HepG2 (cell line): ENCODE data around the gene TGM1. TPM values are rescaled to one million over a fixed set of nuclear protein-coding genes. Genes with fewer than 3 reads are reported as not detected.
A peak's percentile ranks its signal among the peaks of the same experiment; 100 is the strongest.

Experiments
- NFAT5 ChIP-seq: sonication (generic); formaldehyde crosslinking; IDR thresholded peaks from 2 replicates; pipeline ENCODE4 v1.4.0; 2020; ENCODE audit warnings: missing genetic modification reagents
- REST ChIP-seq, 2 experiments: IDR thresholded peaks; 2 replicates each; pipeline ENCODE4 v1.6.1; 2011 to 2012; ENCODE audit warnings: low read length in 2 of 2, borderline replicate concordance in 1 of 2, low read depth in 1 of 2, mild to moderate bottlenecking in 1 of 2, moderate library complexity in 1 of 2
- SP2 ChIP-seq: sonication (generic); formaldehyde crosslinking; IDR thresholded peaks from 2 replicates; pipeline ENCODE4 v1.5.1; 2020; ENCODE audit warnings: mild to moderate bottlenecking, missing genetic modification reagents
- TIGD3 ChIP-seq: sonication (generic); formaldehyde crosslinking; IDR thresholded peaks from 2 replicates; pipeline ENCODE4 v1.5.1; 2020; ENCODE audit warnings: mild to moderate bottlenecking, missing genetic modification reagents, borderline replicate concordance
- TOPORS ChIP-seq: sonication (generic); formaldehyde crosslinking; IDR thresholded peaks from 2 replicates; pipeline ENCODE4 v1.8.0; 2023; ENCODE audit warnings: mild to moderate bottlenecking, missing genetic modification reagents
- YEATS2 ChIP-seq: sonication (generic); formaldehyde crosslinking; IDR thresholded peaks from 2 replicates; pipeline ENCODE4 v1.4.0; 2020; ENCODE audit warnings: missing genetic modification reagents, borderline replicate concordance
- ZNF30 ChIP-seq: sonication (generic); formaldehyde crosslinking; IDR thresholded peaks from 2 replicates; pipeline ENCODE4 v1.5.0; 2020; ENCODE audit warnings: mild to moderate bottlenecking, missing genetic modification reagents
- ZNF337 ChIP-seq: sonication (generic); formaldehyde crosslinking; IDR thresholded peaks from 2 replicates; pipeline ENCODE4 v1.5.1; 2020; ENCODE audit warnings: missing genetic modification reagents, low read depth, mild to moderate bottlenecking, borderline replicate concordance
- ZNF614 ChIP-seq: IDR thresholded peaks from 2 replicates; pipeline ENCODE4 v1.6.1; 2018; ENCODE audit warnings: missing biosample characterization, missing genetic modification reagents, inconsistent platforms, borderline replicate concordance
- ZNF720 ChIP-seq: sonication (generic); formaldehyde crosslinking; IDR thresholded peaks from 2 replicates; pipeline ENCODE4 v1.4.0; 2020; ENCODE audit warnings: missing genetic modification reagents
- ZNF841 ChIP-seq: sonication (generic); formaldehyde crosslinking; IDR thresholded peaks from 2 replicates; pipeline ENCODE4 v1.8.1; 2023; ENCODE audit warnings: missing genetic modification reagents, borderline replicate concordance
- polyA plus RNA-seq, 8 experiments: library from polyadenylated mRNA; depleted of rRNA in 3 of 8; stranded (reverse) in 7 of 8; unstranded in 1 of 8; fragments of >200 nt; fragmentation: Illumina TruSeq in 4 of 8; extraction: Trizol in 4 of 8; gene quantifications; 2 replicates each; pipeline versions ENCODE4 v1.2.1 to v1.2.3, GENCODE V29; 2011 to 2016; ENCODE audit warnings: low read depth in 4 of 8, missing spikeins in 1 of 8, mixed read lengths in 1 of 8; ENCODE audit not compliant: insufficient read depth in 1 of 8
- total RNA-seq, 5 experiments: library from RNA; depleted of rRNA; stranded (reverse); fragments of >200 nt; fragmentation: Illumina TruSeq; extraction: Trizol; gene quantifications; 2 replicates each; pipeline ENCODE4 v1.2.3, GENCODE V29; 2016; ENCODE audit warnings: low read depth in 1 of 5
- TF ChIP-seq, protein P1 (sequence below): sonication (generic); formaldehyde crosslinking; IDR thresholded peaks from 2 replicates; pipeline ENCODE4 v1.4.0; 2020; ENCODE audit warnings: mild to moderate bottlenecking, missing genetic modification reagents
- TF ChIP-seq, protein P2 (sequence below): sonication (generic); formaldehyde crosslinking; IDR thresholded peaks from 2 replicates; pipeline ENCODE4 v1.5.0; 2020; ENCODE audit warnings: mild to moderate bottlenecking, missing genetic modification reagents

TGM1 gene
- total and polyA plus RNA-seq, 2 of the 13 experiments (the other 11 are each of a cell fraction or from before 2014, with no cell fraction given): 3.2 to 10.6 TPM

DNA sequence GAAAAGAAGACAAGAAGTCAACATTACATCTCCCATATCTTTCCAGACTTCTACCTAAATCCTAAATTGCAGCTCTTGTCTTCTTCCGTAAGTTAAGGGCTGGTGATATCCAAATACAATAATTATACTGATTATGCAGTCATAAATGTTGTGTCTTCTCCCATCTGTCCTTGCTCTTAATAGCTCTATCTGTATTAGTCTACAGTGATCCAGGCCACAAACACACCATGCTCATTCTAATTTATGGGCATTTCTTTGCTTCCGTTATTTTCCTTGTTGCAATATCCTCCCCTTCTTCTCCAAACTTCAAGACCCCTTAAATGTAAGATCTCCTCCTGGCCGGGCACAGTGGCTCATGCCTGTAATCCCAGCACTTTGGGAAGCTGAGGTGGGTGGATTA is 43.5 kb downstream of the TGM1 start (continued):
- TF ChIP-seq, protein P1, sequence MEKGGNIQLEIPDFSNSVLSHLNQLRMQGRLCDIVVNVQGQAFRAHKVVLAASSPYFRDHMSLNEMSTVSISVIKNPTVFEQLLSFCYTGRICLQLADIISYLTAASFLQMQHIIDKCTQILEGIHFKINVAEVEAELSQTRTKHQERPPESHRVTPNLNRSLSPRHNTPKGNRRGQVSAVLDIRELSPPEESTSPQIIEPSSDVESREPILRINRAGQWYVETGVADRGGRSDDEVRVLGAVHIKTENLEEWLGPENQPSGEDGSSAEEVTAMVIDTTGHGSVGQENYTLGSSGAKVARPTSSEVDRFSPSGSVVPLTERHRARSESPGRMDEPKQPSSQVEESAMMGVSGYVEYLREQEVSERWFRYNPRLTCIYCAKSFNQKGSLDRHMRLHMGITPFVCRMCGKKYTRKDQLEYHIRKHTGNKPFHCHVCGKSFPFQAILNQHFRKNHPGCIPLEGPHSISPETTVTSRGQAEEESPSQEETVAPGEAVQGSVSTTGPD (CRISPR knock-in tag): no peak
- TF ChIP-seq YEATS2 (CRISPR knock-in tag) (no peak), ZNF720 (CRISPR knock-in tag) (no peak), TIGD3 (CRISPR knock-in tag) (no peak), REST (IDR thresholded peaks at IDR 0.05; ENCODE audit: borderline replicate concordance in 1 of 2, low read depth in 1 of 2, low read length in 2 of 2) (no peak), ZNF30 (CRISPR knock-in tag) (no peak), ZNF614 (CRISPR knock-in tag) (no peak), TOPORS (CRISPR knock-in tag) (no peak), ZNF841 (CRISPR knock-in tag) (0 out of 2 replicates have a peak, but pooled peaks have one; percentile 29), SP2 (CRISPR knock-in tag) (no peak), NFAT5 (no peak), ZNF337 (CRISPR knock-in tag) (no peak)
- TF ChIP-seq, protein P2, sequence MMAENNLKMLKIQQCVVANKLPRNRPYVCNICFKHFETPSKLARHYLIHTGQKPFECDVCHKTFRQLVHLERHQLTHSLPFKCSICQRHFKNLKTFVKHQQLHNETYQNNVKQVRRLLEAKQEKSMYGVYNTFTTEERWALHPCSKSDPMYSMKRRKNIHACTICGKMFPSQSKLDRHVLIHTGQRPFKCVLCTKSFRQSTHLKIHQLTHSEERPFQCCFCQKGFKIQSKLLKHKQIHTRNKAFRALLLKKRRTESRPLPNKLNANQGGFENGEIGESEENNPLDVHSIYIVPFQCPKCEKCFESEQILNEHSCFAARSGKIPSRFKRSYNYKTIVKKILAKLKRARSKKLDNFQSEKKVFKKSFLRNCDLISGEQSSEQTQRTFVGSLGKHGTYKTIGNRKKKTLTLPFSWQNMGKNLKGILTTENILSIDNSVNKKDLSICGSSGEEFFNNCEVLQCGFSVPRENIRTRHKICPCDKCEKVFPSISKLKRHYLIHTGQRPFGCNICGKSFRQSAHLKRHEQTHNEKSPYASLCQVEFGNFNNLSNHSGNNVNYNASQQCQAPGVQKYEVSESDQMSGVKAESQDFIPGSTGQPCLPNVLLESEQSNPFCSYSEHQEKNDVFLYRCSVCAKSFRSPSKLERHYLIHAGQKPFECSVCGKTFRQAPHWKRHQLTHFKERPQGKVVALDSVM (CRISPR knock-in tag): no peak
